GM18517 (cell line): ENCODE data around the gene ZBED6.
"Not testable (repeated sequence)": the region's sequence is repeated elsewhere in the genome, so short reads cannot be mapped to it uniquely, and the experiment has no call there.

ENCODE experiments used
- ATAC-seq: cut with Tn5 transposase; IDR thresholded peaks from one replicate; pipeline ENCODE4 v1.9.1; 2021; ENCODE audit warnings: mild to moderate bottlenecking, moderate library complexity; ENCODE audit not compliant: unreplicated experiment

Gene ZBED6, protein sequence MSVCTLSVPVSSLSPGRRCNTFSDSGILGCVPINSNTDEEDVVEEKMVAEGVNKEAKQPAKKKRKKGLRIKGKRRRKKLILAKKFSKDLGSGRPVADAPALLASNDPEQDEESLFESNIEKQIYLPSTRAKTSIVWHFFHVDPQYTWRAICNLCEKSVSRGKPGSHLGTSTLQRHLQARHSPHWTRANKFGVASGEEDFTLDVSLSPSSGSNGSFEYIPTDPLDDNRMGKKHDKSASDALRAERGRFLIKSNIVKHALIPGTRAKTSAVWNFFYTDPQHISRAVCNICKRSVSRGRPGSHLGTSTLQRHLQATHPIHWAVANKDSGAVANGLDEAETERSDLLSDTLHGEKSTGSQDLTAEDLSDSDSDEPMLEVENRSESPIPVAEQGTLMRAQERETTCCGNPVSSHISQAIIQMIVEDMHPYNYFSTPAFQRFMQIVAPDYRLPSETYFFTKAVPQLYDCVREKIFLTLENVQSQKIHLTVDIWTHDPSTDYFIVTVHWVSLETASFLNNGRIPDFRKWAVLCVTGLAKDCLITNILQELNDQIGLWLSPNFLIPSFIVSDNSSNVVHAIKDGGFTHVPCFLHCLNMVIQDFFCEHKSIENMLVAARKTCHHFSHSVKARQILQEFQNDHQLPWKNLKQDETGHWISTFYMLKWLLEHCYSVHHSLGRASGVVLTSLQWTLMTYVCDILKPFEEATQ (N-terminal part only)

DNA sequence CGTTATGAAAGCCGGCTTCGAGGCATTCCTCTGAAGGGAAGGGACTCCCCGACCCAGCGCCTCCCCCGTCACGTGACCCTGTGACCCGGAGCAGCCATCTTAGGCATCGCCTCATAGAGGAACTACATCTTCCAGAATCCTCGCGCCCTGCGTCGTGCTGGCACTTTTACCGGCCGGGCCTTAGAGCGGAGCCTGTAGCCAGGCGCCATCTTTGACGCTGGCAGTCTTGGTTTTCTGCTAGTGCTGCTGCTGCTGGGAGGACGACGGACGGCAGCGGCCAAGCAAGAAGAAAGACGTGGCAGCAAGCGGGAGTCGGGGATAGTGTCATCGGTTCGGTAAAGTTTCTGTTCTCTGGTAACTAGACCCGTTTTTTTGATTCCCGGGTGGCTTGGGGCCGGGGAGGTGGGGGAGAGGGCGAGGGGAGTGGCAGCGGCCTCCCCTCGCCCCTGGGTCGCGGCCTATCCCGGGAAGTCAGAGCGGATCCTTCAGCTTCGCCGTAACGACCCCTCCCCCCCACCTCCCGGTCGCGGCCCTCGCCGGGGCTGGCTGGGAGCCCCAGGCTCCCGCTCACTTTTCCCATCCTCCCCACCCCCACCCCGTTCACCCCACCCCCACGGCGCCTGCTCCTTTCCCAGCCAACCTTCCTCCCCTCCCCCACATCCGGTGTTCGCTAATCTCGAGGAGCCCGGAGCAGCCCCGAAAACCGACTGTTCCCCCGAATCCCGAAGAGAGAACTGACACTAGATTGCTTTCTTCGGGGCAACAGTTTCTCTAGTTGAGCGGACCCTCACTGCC is at the start of gene ZBED6, which contains the start of gene ZC3H11A:
ZBED6 (plus strand) TSS at position 183 of the 795 bp plus-strand sequence. CDS start 1,900 bp downstream, outside the sequence.
ZC3H11A (plus strand) TSS at position 183 of the 795 bp plus-strand sequence. CDS start 21,448 bp downstream, outside the sequence.
- peak; percentile 97 for ATAC-seq

DNA sequence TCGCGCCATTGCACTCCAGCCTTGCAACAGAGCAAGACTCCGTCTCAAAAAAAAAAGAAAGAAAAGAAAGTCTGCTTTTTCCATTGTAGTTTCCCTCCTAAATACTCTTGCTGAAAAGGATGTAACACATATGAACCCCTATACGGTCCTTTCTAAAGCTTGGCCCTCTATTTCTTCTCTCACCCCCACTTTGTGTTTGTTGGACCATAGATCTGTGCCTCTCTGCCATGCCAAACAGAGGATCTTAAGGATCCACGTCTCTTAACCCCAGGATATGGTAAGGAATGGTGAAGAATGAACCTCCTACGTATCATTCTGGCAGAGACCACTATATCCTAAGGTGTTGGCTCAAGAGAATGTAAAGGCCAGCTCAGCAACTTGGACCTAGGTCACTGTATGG is 49.1 kb upstream of the ZBED6 start:
- ATAC-seq: no peak

DNA sequence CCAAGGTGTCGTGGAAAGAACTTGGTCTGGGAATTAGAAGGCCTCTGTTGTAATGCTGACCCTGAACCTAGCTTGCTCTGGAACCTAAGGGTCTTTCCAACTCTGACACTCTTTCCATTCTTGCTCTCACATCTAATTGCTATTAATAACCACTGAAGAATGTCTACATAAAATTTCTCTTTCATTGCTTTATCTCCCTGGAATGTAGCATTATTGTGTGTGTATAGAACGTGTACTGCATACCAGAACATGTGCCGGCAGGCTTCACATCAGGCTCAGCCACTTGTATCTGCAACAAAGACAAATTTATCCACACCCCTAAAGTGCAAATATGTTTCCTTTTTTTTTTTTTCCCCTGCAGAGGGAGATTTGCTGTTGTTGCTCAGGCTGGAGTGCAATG is 44.4 kb upstream of the ZBED6 start:
- ATAC-seq: no peak

DNA sequence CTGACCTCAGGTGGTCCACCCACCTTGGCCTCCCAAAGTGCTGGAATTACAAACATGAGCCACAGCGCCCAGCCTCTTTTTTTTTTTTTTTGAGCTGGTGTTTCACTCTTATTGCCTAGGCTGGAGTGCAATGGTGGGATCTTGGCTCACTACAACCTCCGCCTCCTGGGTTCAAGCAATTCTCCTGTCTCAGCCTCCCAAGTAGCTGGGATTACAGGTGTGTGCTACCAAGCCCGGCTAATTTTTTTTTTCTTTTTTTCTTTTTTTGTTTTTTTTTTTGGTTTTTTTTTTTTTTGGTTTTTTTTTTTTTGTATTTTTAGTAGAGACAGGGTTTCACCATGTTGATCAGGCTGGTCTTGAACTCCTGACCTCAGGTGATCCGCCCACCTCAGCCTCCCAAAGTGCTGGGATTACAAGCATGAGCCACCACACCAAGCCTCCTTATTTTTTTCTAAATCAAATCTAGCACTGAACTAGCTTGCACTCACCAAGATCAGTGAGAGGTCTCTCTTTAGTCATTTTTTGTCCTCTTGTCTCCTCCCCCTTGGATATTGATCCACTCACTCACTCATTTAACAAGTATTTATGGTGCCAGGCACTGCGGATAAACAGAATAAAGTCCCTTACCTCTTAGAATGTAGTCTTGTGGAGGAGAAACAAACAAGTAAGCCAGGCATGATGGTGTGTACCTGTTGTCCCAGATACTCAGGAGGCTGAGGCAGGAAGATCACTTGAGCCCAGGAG is 43.6 kb upstream of the ZBED6 start:
- not testable (repeated sequence) for ATAC-seq

DNA sequence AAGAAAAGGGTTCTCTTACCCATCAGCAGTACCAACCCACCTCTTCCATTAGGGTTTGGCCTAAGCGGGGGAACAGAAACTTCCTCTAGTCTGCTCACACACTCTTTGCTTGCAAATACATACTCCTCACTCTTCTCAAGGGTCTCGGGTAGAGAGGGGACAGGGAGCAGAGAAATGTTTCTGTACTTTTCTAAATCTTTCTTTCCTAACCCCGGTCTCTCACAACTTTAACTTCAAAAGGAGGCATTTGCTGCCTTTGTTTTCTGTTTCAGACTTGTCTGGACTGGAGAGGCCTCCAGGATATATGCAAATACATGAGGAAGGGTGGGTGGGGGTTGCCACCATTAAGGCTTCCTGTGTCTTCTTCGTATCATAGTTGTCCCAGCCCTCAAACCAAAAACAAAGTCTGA is 41.0 kb upstream of the ZBED6 start:
- peak; percentile 68 for ATAC-seq

DNA sequence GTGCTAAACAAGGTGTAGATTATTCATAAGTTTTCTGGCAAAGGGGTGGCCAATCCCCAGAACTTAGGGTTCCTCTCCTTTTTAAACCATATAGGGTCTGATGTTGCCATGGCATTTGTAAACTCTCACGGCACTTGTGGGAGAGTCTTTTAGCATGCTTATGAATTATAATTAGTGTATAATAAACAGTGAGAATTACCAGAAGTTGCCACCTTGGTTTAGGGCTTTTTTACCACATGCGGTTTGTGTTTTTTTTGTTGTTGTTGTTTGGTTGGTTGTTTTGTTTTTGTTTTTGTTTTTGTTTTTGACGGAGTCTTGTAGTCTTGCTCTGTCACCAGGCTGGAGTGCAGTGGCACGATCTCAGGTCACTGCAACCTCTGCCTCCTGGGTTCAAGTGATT is 39.4 kb upstream of the ZBED6 start:
- ATAC-seq: no peak

DNA sequence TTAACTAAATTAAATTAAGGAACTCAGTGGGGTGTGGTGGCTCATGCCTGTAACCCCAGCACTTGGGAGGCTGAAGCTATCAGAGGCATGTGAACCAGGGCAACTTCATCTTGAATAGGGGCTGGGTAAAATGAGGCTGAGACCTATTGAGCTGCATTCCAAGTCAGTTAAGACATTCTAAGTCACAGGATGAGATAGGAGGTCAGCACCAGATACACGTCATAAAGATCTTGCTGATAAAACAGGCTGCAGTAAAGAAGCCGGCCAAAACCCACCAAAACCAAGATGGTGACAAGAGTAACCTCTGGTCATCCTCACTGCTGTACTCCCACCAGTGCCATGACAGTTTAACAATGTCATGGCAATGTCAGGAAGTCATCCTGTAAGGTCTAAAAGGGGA is 36.7 kb upstream of the ZBED6 start:
- not testable (repeated sequence) for ATAC-seq

DNA sequence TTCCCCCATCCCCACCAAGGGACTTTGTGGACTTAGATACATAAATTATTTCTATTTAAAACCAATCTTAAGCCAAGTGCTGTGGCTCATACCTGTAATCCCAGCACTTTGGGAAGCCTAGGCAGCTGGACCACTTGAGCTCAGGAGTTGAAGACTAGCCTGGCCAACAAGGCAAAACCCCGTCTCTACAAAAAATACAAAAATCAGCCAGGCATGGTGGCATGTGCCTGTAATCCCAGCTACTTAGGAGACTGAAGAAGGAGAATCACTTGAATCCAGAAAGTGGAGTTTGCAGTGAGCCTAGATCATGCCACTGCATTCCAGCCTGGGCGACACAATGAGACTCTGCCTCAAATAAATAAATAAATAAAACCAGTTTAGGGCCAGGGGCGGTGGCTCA is 34.9 kb upstream of the ZBED6 start:
- no peak for ATAC-seq

DNA sequence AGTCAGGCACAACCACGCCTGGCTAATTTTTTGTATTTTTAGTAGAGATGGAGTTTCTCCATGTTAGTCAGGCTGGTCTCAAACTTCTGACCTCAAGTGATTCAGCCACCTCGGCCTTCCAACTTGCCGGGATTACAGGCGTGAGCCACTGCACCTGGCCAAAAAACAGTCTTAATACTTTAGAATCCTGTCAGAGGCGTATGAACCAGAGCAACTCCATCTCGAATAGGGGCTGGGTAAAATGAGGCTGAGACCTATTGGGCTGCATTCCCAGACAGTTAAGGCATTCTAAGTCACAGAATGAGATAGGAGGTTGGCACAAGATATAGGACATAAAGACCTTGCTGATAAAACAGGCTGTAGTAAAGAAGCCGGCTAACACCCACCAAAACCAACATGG is 33.5 kb upstream of the ZBED6 start:
- ATAC-seq: not testable (repeated sequence)

DNA sequence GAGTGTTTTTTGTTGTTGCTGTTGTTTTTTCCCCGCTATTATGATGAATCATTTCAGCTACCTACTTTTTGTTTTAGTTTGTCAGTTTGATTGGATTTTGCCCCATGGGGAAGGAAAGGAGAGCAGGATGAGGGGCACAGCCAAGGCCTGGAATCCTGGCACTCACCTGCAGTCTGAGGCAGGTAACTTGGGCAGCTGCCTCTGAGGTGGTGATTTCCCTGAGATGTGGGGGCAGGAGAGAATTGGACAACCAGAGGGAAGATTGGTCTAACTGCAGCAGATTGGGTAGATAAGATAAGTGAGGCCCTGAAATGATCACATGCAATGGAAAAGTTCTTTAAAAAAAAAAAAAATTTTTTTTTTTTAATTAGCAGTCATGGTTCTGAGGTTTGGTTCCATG is 31.9 kb upstream of the ZBED6 start:
- no peak for ATAC-seq

DNA sequence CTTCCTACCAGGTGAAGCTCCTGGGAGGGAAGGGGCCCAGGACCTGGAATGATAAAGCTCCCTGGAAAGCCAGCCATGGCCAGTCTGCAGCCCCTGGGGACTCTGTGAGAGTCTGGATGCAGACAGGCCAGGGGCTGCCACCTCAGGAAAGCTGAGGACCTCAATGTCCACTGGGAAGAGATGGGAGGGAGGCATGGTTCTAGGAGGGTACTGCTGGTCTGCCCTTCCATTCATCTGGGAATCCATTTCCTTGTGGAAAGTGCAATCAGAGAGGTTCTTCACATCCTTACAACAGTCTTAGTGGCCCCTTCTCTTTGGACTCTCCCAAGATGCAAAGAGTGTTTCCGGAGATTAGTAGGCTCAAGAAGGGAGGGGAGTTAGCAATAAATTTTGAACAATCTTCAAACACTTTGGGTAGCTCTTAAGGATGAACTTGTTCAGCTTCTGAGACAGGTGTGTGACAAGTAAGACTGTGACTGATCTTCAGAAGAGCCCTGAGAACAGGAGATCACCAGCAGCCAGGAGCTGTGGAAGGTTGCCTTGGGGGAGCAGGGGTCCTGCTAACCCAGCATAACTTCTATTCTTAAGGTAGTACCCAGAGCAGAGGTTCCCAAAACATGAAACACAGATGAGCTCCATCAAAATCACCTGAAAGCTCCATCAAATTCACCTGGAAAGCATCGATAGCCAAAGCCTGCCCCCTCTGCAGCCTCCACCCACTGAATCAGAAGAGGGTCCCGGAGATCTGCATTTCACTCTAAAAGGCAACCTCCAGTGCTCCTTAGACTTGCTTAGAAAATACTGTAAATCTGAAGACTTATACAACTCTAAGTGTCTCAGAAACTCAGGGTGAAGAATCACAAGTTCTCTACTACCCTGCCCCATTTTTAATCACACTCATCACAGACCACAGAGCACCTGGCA is 31.1 kb upstream of the ZBED6 start:
- no peak for ATAC-seq

DNA sequence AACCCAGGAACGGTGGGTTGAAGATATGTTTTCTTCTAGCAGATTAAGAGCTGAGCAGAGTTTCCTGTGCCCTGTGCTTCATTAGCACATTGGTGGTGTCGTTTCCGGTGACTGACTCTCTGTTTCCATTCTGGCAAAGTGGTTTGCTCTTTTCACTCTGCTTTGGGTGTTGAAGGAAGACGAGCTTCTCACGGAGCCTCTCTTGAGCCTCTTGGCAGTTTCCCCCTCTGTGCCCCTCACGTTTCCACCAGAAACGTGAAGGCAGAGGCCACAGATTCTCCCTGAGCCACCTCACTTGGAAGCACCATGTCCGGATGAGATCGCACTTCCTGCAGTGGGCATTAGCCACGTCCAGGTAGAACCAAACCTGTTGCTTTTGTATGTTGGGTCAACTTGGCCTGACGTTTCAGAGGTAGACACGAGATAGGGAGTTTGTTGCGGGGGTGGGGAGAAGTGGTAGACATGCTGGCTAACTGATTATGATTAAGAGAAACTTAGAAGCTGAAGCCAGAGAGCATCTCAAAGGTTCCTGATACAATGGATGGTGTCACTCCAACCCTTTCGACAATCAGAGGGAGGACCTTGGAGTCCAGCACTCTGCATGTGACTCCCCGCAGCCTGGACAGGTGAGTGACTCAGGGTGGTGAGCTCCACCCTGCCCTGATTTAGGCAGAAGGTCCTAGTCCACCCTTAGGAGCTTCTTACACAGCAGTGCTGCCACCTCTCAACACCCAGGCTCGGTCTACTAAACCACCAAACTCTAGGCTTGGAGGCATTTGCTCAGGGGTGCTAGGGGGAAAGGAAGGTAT is 30.2 kb upstream of the ZBED6 start, which contains the start of gene LAX1:
LAX1 (plus strand) TSS at position 155 of the 809 bp plus-strand sequence; CDS start at position 538, 383 bp downstream.
- ATAC-seq: peak; percentile 83

DNA sequence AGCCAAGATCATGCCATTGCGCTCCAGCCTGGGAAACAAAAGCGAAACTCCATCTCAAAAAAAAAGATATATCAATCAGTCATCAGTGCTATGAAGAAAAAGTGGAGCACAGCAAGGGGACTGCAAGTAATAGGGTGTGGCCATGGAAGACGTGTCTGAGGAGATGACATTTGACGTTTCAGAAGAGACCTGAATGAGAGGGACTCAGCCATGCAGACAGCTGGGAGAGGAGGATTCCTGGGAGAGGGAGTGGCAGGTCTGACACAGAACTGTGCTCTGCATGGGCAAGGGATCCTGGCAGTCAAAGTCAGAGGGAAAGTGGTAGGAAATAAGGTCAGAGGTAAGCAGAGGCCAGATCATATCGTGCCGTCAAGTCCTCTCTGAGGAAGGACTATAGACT is 27.2 kb upstream of the ZBED6 start:
- ATAC-seq: no peak

DNA sequence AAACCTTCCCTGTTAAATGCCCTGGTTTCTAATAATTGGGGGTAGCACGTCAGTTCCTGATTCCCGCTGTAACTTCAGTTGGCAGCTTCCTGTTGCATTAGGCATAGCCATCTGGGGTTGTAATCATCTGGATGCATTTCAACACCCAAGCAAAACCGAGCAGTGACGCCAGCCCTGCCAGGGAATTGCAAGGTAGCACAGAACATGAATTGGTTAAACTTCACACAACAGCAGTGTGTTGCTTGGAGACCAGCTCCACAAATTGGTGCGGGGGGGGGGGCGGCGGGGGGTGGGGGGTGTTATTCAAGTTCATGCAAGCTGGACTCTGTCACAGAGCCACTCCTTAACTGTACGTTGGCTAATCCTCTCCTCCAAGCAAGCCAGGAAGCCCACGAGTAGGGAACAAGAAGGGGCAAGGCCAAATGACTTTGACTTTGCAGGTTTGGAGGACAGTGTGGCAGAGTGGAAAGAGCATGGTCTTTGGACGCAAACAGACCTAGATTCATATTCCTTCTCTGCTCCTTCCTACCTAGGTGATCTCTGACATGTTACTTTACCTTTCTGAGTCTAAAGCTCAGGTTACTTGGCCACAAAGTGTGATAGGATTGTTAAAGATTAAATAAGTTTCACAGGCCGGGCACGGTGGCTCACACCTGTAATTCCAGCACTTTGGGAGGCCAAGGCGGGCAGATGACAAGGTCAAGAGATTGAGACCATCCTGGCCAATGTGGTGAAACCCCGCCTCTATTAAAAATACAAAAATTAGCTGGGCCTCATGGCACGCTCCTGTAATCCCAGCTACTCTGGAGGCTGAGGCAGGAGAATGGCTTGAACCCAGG is 25.7 kb upstream of the ZBED6 start:
- ATAC-seq: no peak

DNA sequence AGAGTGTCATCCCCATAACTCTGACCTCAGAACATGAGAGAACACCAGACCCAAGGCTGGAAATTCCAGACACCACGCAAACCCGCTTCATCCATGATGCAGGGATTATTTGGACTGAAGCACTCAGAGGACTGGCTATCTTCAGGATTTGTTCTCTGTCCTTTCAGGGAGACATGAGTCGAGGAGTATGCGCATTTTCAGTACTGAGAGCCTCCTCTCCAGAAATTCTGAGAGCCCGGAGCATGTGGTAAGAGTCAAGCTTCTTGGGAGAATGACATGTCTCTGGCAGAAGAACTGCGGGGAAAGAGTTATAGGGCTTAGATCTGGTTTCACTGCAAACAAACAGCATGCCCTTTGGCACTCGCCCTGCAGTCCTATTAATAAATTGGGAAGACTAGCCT is 23.5 kb upstream of the ZBED6 start:
- ATAC-seq: no peak

DNA sequence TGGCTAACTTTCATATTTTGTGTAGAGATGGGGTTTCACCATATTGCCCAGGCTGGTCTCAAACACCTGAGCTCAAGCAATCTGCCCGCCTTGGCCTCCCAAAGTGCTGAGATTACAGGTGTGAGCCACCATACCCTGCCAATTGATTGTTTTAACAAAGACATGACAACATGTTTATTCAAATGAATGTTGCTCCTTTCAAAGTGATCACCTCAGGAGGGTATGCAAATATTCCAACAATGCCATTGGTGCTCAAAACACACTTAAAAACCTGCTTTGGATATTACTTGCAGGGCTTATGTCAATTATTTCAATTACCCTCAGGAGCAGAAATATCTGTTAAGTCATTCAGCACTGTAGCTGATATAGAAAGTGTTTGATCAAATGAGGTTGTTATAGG is 22.6 kb upstream of the ZBED6 start:
- ATAC-seq: no peak

DNA sequence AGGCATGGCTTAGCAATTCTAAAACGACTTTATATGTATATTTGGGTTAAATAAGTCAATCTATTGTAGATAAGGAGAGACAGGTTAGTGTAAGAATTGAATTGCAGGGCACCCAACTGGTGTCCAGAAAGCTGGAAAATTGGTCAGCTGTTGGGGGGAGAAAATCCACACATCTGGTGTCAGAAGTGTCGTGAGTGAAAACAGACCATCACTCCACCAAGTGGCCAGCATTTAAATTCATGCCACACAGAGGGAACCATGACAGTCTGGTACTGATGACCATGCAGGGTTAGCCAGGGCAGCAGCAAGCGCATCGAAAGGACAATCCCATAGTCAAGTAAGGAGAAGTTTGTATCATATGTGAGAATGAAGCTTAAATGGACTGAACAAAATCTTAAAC is 18.8 kb upstream of the ZBED6 start:
- ATAC-seq: no peak

DNA sequence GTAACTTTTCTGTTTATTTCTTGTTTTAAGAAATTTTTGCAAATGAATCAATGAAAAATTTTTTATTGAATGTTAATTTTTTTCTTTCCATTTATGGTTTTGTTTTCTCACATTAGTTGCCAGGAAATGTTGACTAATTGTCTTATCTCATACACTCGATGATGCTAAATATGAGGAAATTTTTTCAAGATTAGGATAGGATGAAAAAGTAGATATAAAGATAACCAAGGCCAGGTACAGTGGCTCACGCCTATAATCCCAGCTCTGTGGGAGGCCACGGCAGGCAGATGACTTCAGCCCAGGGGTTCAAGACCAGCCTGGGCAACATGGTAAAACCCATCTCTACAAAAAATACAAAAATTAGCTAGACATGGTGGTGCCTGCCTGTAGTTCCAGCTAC is 17.8 kb upstream of the ZBED6 start:
- ATAC-seq: no peak
